Measurements from ENCODE around the gene ILRUN.
"Not testable (repeated sequence)": the region's sequence is repeated elsewhere in the genome, so short reads cannot be mapped to it uniquely, and the experiment has no call there.

The ILRUN gene

DNA sequence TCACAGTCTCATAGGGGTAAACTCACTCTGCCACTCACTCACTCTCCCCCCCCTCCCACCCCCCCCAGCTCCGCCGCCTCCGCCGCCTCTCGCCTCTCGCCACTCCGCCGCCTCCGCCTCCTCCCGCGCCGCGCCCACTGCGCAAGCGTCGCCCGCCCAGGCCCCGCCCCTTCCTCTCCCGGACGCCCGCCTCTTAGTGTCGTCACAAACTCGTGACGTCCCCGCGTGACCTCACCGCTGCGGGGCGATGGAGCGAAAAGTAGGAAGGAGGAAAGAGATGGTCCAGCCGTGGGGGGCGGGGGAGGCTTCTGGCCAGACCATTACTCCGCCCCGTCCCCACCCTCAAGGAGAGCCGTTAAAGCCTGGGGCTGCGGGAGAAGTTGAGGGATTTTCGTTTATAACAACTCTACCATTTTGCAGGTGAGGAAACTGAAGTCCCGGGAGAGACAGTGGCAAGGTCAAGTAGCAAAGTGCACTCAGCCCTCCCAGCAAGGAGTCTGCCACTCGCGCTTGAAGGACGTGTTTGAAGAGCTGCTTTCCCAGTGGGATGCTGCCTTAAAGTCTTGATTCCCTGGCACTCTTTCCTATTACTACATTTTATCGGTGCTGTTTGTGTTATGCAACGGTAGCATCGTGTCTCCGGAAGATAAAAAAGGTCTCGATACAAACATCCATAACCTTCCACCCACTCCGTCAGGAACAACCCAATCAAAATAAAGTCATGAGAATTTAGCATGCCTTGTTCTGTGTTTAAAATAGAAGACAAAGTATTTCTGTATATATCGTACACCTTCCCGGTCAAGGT is at the start of gene ILRUN:
ILRUN (minus strand) TSS at position 29 of the 805 bp plus-strand sequence. CDS start 164 bp downstream, outside the sequence.
- DNase-seq (ENCODE audit: low read depth in 2 of 2): peak; percentile 94 to 97

DNA sequence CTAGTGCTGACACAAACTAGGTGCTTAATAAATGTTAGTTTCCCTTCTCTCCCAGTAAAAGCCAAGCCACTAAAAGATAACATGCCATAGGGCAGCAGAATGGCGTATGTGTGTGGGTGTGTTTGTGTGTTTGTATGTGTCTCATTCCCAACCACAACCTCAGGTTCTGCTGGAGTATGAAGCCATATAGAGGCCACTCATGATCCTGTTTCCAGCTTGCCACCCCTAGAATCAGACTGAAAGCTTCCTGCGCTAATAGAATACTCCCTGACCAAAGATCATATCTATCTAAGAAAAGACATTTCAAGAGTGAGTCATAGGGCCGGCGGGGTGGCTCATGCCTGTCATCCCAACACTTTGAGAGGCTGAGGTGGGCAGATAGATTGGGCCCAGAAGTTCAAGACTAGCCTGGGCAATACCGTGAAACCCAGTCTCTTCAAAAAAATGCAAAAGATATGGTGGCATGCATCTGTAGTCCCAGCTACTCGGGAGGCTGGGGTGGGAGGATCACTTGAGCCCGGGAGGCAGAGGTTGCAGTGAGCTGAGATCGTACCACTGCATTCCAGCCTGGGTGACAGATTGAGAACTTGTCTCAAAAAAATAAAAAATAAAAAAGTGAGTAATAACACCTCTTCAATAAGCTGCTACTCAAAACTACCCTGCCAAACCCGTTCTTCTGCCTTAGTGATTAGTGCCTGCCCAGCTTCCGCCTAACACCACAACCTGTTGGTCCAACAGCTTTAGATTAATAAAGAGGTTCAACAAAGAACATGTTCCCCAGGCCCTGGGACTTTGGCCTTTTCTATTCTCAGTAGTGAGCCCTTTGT is 48.9 kb upstream of the ILRUN start:
- DNase-seq (ENCODE audit: low read depth in 2 of 2): no peak

DNA sequence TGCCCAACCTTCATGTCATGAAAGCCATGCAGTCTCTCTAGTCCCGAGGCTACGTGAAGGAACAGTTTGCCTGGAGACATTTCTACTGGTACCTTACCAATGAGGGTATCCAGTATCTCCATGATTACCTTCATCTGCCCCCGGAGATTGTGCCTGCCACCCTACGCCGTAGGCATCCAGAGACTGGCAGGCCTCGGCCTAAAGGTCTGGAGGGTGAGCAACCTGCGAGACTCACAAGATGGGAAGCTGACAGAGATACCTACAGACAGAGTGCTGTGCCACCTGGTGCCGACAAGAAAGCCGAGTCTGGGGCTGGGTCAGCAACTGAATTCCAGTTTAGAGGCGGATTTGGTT is 47.7 kb upstream of the ILRUN start:
- DNase-seq (ENCODE audit: low read depth in 2 of 2): not testable (repeated sequence)

GRCh38 chr6:34743625-34744293 is 47.2 kb upstream of the ILRUN start:
- no peak for DNase-seq (ENCODE audit: low read depth in 2 of 2)

DNA sequence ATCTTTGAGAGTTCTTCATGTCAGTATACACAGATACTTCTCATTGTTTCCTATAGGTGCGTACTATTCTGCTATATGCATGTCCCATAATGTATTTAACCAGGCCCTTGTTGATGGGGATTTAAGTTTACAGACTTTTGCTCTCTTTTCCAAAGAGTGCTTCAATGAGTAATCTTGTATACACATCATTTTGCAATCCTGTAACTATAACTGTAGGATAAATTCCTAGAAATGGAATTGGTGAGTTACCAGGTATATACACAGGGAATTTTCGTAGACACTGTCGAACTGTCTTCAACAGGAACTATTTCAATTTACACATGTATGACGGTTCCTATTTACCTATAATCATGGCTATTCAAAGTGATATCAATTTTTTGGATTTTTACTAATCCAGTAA is 45.5 kb upstream of the ILRUN start:
- DNase-seq (ENCODE audit: low read depth in 2 of 2): no peak

DNA sequence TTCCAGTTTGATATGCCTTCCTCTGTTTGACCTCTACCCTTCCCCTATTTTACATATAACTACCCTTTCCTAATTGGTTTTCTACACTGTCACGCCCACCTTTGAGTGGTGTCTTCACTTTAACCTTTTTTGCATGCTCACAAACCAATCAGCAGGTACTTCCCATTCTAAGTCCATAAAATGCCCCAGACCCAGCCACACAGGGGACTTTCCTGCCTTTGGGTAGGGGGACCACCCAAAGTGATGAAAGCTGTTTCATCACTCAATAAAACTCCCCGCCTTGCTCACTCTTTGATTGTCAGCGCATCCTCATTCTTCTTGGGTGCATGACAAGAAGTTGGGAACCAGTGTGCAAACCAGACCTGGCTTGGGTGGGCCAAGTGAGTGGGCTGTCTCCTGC is 40.3 kb upstream of the ILRUN start:
- DNase-seq (ENCODE audit: low read depth in 2 of 2): no peak

GRCh38 chr6:34731393-34732060 is 35.0 kb upstream of the ILRUN start:
- DNase-seq (ENCODE audit: low read depth in 2 of 2): no peak

DNA sequence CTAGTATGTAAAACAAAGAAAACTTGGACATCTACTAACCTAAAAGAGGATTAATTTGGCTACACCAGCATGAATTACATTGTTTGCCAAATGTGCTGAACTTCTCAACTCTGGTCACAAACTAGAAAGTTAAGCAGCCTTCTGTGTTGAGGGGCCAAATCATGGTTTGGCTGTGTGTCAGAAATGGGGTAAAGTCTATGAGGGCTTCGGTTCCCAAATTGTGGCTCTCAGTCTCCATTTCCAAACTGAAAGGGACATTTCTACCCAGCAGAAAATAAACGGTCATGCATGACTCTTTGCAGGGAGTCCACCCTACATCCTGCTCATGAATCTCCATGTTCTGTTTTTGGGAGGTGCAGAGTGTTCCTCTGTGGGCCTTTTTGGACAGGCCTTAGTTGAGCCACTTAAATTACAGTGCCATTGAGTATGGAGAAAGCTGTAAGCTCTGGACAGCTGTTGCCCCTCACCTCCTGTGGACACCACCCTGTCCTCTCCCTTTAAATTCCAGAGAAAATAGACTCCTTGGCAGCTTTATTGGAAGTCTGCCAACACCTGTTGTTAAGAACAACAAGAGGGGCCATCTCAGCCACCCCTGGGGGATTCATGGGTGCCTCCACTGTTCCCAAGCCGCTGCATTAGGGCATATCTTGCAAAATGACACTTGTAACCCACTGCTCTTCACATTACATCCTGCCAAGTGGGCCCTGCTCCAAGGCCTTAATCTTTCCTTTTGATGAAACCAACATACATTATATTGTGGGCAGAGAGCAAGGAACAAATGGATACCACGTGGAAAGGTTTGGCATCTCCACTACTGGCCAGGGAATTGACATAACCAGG is 33.3 kb upstream of the ILRUN start:
- DNase-seq (ENCODE audit: low read depth in 2 of 2): no peak

DNA sequence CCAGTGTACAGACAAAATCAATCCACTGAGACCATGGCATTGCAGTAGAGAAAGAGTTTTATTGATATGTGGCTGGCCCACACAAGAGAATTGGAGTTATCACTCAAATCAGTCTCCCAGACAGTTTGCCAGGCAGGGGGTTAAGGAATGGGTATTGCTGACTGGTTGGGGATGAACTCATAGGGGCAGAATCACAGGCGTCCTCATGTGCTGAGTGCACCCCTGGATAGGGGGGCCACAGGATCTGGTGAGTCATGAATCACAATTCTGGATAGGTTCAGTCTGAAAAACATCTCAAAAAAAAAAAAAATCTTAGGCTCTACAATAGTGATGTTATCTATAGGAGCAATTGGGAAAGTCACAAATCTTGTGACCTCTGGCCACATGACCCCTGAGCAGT is 29.5 kb upstream of the ILRUN start:
- no peak for DNase-seq (ENCODE audit: low read depth in 2 of 2)

GRCh38 chr6:34723203-34723602 is 26.6 kb upstream of the ILRUN start:
- DNase-seq (ENCODE audit: low read depth in 2 of 2): no peak

GRCh38 chr6:34722451-34722850 is 25.9 kb upstream of the ILRUN start:
- DNase-seq (ENCODE audit: low read depth in 2 of 2): no peak

- not testable (repeated sequence) for DNase-seq (ENCODE audit: low read depth in 2 of 2)
These were observed 23.6 kb upstream of the ILRUN start for GRCh38 chr6:34720160-34720559.

DNA sequence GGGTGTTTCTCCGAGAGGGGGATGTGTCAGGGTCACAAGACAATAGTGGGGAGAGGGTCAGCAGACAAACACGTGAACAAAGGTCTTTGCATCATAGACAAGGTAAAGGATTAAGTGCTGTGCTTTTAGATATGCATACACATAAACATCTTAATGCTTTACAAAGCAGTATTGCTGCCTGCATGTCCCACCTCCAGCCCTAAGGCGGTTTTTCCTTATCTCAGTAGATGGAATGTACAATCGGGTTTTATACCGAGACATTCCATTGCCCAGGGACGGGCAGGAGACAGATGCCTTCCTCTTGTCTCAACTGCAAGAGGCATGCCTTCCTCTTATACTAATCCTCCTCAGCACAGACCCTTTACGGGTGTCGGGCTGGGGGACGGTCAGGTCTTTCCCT is 23.1 kb upstream of the ILRUN start:
- DNase-seq (ENCODE audit: low read depth in 2 of 2): not testable (repeated sequence)

DNA sequence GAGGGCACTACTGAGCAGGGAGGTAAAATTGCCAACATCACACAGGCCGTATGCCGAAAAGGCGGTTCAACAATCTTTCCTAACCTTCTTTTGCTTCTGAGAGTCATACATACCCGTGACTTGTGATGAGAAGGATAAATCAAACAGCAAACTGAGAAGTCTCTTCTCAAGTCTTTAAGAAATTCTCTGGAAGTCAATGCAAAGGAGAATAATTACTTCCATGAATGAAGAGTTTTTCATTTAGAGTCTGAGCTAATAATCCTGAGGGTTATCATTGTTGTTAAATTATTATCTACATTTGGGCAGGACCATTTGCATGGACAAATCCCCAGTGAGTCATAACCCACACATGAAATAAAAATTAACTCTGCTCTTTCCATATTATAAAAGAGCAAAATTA is 22.4 kb upstream of the ILRUN start:
- no peak for DNase-seq (ENCODE audit: low read depth in 2 of 2)

- no peak for DNase-seq (ENCODE audit: low read depth in 2 of 2)
These were observed 20.9 kb upstream of the ILRUN start for GRCh38 chr6:34717466-34717865.

GRCh38 chr6:34714663-34715062 is 18.1 kb upstream of the ILRUN start:
- DNase-seq (ENCODE audit: low read depth in 2 of 2): no peak

DNA sequence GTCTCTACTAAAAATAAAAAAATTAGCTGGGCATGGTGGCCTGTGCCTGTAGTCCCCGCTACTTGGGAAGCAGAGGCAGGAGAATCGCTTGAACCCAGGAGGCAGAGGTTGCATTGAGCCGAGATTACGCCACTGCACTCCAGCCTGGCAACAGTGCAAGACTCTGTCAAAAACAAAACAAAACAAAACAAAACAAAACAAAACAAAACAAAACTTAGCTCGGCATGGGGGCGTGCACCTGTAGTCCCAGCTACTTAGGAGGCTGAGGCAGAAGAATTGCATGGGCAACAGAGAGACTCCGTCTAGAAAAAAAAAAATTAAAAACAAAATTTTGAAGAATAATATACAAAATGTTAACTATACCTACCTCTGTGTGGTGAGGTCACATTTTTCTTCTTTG is 16.3 kb upstream of the ILRUN start:
- DNase-seq (ENCODE audit: low read depth in 2 of 2): not testable (repeated sequence)

DNA sequence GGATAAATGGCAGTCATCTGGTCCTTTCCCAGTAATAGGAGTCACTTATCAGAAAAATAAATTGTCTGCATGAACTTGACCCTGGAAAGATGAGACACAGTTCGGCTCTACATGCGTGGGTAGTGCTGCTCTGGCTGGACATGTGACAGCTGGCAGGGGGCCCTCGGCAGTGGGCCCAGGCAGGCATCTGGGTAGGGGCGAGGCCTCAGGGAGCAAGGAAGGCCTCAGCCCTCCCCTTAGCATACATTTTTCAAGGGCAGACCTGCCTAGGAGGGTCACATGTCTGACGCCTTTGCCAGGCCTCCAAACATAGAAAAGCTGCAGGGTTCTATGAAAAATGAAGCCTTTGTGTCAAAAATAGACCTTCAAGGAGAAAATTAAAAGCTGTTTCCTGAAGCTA is 12.8 kb upstream of the ILRUN start:
- DNase-seq (ENCODE audit: low read depth in 2 of 2): no peak

DNA sequence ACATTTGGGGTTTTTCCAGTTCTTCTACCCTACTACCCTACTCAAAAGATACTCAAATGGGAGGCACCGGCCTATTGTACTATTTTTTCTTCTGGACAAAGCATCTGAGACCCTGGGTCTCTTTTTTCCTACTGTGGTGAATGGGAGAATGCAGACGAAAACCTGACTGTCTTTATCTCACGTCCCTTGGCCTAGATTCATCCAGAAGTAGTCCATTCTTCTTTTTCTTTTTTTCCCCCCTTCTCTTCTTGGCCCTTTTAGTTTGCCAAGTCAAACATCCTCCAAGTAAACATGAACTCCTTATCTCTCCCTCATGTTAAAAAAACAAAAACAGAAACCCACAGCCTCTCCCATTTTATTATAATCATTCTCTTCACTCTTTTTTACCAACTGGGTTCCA is 8.7 kb upstream of the ILRUN start:
- no peak for DNase-seq (ENCODE audit: low read depth in 2 of 2)

DNA sequence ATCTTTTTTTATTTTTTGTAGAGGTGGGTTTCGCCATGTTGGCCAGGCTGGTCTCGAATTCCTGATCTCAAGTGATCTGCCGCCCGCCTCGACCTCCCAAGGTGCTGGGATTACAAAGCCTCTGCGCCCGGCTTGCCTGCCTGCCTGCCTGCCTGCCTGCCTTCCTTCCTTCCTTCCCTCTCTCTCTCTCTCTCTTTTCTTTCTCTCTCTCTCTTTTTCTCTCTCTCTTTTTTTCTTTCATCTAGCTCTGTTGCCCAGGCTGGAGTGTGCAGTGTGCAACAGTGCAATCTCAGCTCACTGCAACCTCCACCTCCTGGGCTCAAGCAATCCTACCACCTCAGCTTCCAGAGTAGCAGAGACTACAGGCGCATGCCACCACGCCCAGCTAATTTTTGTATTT is 4.6 kb upstream of the ILRUN start:
- DNase-seq (ENCODE audit: low read depth in 2 of 2): no peak

GRCh38 chr6:34697904-34698559 is 1.5 kb upstream of the ILRUN start:
- no peak for DNase-seq (ENCODE audit: low read depth in 2 of 2)

Data from activated CD4-positive, alpha-beta T cell treated with anti-CD3 and anti-CD28 coated beads for 24 hours (primary cell).